Erythroblast (primary cell): Measurements from ENCODE around the gene GOSR2.
"Not testable (repeated sequence)": the region's sequence is repeated elsewhere in the genome, so short reads cannot be mapped to it uniquely, and the experiment has no call there.

ENCODE experiments used
- GATA1 ChIP-seq: IDR thresholded peaks from 2 replicates; pipeline ENCODE4 v1.6.1; 2011; ENCODE audit warnings: low read depth, mild to moderate bottlenecking, control low read depth, low read length, moderate library complexity
- POLR2A ChIP-seq: IDR thresholded peaks from 2 replicates; pipeline ENCODE4 v1.6.1; 2011; ENCODE audit warnings: mild to moderate bottlenecking, low read length

GRCh38 chr17:46953191-46953590 lies 30.2 kb downstream of the GOSR2 start:
- not testable (repeated sequence) for TF ChIP-seq POLR2A, GATA1
